GM12891 (cell line): ENCODE measurements around the gene CACNG8. TPM values are rescaled to one million over a fixed set of nuclear protein-coding genes. Genes with fewer than 3 reads are reported as not detected.

Experiments
- DNase-seq: peaks from one replicate; pipeline ENCODE4 v3.0.0; 2011; ENCODE audit warnings: low spot score; ENCODE audit not compliant: insufficient read length
- FAIRE-seq: peaks from 2 replicates; lab custom pipeline; 2011; peaks lifted over from hg19 to GRCh38; lab: Jason Lieb, UNC
- PAX5 ChIP-seq: IDR thresholded peaks from 2 replicates; pipeline ENCODE4 v1.6.1; 2011; ENCODE audit warnings: low read length, moderate library complexity, mild to moderate bottlenecking; ENCODE audit not compliant: insufficient read depth, severe bottlenecking
- POLR2A ChIP-seq: IDR thresholded peaks from 2 replicates; pipeline ENCODE4 v1.6.1; 2011; ENCODE audit warnings: low read depth, low read length, control low read depth
- POLR2AphosphoS5 ChIP-seq: IDR thresholded peaks from 2 replicates; pipeline ENCODE4 v1.6.1; 2011; ENCODE audit warnings: low read depth, low read length, control low read depth
- POU2F2 ChIP-seq: IDR thresholded peaks from 2 replicates; pipeline ENCODE4 v1.6.1; 2011; ENCODE audit warnings: low read depth, mild to moderate bottlenecking, control low read depth, low read length, moderate library complexity
- SPI1 ChIP-seq: IDR thresholded peaks from 2 replicates; pipeline ENCODE4 v1.6.1; 2011; ENCODE audit warnings: low read depth, low read length, control low read depth
- TAF1 ChIP-seq: IDR thresholded peaks from 2 replicates; pipeline ENCODE4 v1.6.1; 2011; ENCODE audit warnings: low read depth, low read length, control low read depth
- polyA plus RNA-seq: library from polyadenylated mRNA; unstranded; fragments of >200 nt; gene quantifications from one replicate; pipeline ENCODE4 v1.2.1, GENCODE V29; 2012; ENCODE audit warnings: low read depth, missing spikeins, inconsistent platforms; ENCODE audit not compliant: missing spikeins

Gene CACNG8
- 0.04 TPM for polyA plus RNA-seq

DNA sequence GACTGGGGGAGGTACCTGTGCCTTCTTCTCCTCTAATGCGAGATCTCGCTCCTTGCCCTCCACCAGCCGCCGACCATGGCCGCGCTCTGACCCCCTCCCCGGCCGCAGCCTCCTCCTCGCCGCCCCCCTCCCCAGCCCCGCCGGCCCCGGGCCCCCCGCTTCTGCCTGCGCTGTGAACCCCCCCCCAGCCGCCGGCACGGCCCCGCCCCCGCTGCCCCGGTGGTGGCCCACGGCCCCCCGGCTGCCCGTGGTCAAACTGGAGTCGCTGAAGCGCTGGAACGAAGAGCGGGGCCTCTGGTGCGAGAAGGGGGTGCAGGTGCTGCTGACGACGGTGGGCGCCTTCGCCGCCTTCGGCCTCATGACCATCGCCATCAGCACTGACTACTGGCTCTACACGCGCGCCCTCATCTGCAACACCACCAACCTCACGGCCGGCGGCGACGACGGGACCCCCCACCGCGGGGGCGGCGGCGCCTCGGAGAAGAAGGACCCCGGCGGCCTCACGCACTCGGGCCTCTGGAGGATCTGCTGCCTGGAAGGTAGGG is at the start of gene CACNG8:
Gene CACNG8 (plus strand): TSS at position 51 of the 545 bp plus-strand sequence.
- FAIRE-seq: no peak
- no peak for DNase-seq
- no peak for TF ChIP-seq POLR2AphosphoS5
- TF ChIP-seq PAX5: no peak
- TF ChIP-seq TAF1: no peak
- TF ChIP-seq POU2F2: no peak
- no peak for TF ChIP-seq SPI1
- no peak for TF ChIP-seq POLR2A

GRCh38 chr19:53915000-53915399 is 47.7 kb upstream of the CACNG8 start:
- TF ChIP-seq PAX5 (no peak), SPI1 (no peak), POLR2A (no peak), TAF1 (no peak), POLR2AphosphoS5 (no peak), POU2F2 (no peak)
- DNase-seq: no peak
- FAIRE-seq: no peak

GRCh38 chr19:53916004-53916403 is 46.7 kb upstream of the CACNG8 start:
- no peak for FAIRE-seq

DNA sequence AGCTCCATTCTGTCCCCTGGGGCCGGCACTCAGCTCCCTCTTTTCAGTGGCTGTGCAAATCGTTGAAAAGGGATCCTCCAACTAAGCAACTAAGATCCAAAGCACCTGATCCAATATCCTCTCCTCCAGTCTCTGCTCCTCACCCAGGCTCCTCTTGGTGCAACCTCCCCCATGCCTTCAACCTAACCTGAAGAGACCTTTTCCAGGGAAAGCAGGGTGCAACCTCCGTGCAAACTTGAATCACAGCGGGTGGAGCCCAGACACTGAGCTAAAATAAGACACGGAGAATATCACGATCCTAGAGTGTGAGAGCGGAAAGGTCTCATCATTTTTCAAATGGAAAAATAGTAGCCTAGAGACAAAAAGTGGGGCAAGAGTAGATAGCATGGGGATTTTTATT is 45.4 kb upstream of the CACNG8 start:
- DNase-seq: no peak
- FAIRE-seq: no peak
- TF ChIP-seq TAF1 (no peak), POLR2A (no peak), POLR2AphosphoS5 (no peak), SPI1 (no peak), POU2F2 (no peak), PAX5 (no peak)

More at GRCh38 chr19:53916004-53916403, 46.7 kb upstream of the CACNG8 start:
- TF ChIP-seq TAF1 (no peak), PAX5 (no peak), POLR2A (no peak)
- no peak for DNase-seq

- FAIRE-seq (no peak), DNase-seq (no peak)
- TF ChIP-seq POLR2AphosphoS5: no peak
- no peak for TF ChIP-seq TAF1
- TF ChIP-seq SPI1: no peak
- TF ChIP-seq POU2F2: no peak
- no peak for TF ChIP-seq POLR2A
- TF ChIP-seq PAX5: no peak
Observed at GRCh38 chr19:53927739-53928138, 35.0 kb upstream of the CACNG8 start.

- DNase-seq (no peak), FAIRE-seq (no peak)
- TF ChIP-seq TAF1 (no peak), POLR2AphosphoS5 (no peak), POLR2A (no peak), SPI1 (no peak), POU2F2 (no peak)
Observed at GRCh38 chr19:53936029-53936428, 26.7 kb upstream of the CACNG8 start.

- FAIRE-seq: no peak
- no peak for TF ChIP-seq POU2F2
- no peak for TF ChIP-seq POLR2AphosphoS5
- TF ChIP-seq TAF1: no peak
- TF ChIP-seq SPI1: no peak
- TF ChIP-seq POLR2A: no peak
- no peak for DNase-seq
Observed at GRCh38 chr19:53942001-53942786, 20.5 kb upstream of the CACNG8 start.

GRCh38 chr19:53944416-53944815 is 18.3 kb upstream of the CACNG8 start:
- FAIRE-seq (no peak), DNase-seq (no peak)
- TF ChIP-seq SPI1 (no peak), POLR2AphosphoS5 (no peak), PAX5 (no peak), POU2F2 (no peak), POLR2A (no peak), TAF1 (no peak)

- no peak for FAIRE-seq
- no peak for DNase-seq
- TF ChIP-seq POLR2A (no peak), PAX5 (no peak), POU2F2 (no peak), TAF1 (no peak), POLR2AphosphoS5 (no peak), SPI1 (no peak)
Observed at GRCh38 chr19:53944933-53945332, 17.8 kb upstream of the CACNG8 start.

DNA sequence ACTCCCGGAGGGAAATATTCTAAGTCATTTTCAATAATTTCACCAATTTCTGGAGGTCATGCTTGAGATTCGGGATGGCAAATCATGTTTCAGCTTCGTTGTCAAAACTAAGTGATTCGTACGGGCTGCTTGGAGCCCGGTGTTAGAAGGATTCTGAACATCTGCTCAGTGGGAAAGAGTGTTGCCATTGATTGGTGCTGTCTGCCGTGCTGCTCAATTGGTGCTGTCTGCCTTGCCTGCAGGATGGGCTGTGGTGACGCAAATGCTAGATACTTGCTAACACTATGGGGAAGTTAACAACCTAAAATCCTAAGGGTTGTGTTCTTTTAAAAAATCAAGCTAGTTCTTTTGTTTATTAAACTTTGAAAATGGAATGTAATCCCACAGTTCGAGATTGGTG is 17.3 kb upstream of the CACNG8 start:
- DNase-seq (no peak), FAIRE-seq (no peak)
- TF ChIP-seq POLR2A (no peak), POLR2AphosphoS5 (no peak), SPI1 (no peak), POU2F2 (no peak), TAF1 (no peak), PAX5 (no peak)
